ENCODE data around the gene RPL41. TPM values are rescaled to one million over a fixed set of nuclear protein-coding genes. Genes with fewer than 3 reads are reported as not detected.

The RPL41 gene
- polyA plus RNA-seq, 3 donors = 2,986 to 5,048 (median 3,308) TPM

DNA sequence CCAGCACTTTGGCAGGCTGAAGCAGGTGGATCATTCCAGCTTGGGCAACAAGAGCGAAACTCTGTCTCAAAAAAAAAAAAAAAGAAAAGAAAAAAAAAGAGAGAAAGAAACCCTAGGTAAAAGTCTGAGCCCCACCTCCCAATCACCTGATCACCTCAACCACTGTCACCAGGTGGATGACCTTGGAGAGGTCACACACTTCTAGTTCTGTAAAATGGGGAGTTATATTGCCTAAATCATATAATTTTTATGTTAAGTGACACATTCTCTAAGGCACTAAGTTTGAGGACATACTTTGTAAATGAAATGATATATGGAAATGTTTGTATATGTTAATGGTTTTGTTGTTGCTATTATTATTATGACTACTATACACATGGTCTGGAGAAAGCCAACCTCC is 38.0 kb upstream of the RPL41 start:
- Mint-ChIP-seq H3K36me3 (peaks cover 3 to 5% of the 10 kb centered on the region in 2 donors), H3K4me3 (peak overlapping the region; percentile 84 to 93), H3K27me3 (ENCODE audit: low read depth in 3 of 3) (peaks cover 18 to 48% (median 41%) of the 10 kb centered on the region in 3 donors), H3K4me1 (peaks cover 19% of the 10 kb centered on the region), H3K27ac (no peak overlapping the region), H3K9me3 (peaks cover 0 to 5% (median 0%) of the 10 kb centered on the region in 7 donors)
- H2AFZ ChIP-seq (ENCODE audit: insufficient read depth, low read depth, low read length, poor library complexity, severe bottlenecking) = peak overlapping the region; percentile 84
- TF ChIP-seq, protein P1, sequence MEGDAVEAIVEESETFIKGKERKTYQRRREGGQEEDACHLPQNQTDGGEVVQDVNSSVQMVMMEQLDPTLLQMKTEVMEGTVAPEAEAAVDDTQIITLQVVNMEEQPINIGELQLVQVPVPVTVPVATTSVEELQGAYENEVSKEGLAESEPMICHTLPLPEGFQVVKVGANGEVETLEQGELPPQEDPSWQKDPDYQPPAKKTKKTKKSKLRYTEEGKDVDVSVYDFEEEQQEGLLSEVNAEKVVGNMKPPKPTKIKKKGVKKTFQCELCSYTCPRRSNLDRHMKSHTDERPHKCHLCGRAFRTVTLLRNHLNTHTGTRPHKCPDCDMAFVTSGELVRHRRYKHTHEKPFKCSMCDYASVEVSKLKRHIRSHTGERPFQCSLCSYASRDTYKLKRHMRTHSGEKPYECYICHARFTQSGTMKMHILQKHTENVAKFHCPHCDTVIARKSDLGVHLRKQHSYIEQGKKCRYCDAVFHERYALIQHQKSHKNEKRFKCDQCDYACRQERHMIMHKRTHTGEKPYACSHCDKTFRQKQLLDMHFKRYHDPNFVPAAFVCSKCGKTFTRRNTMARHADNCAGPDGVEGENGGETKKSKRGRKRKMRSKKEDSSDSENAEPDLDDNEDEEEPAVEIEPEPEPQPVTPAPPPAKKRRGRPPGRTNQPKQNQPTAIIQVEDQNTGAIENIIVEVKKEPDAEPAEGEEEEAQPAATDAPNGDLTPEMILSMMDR (IDR thresholded peaks at IDR 0.05) = no peak
- intact Hi-C loops (cut with micrococcal nuclease) = no loop called here
- WGBS (ENCODE audit: insufficient coverage) = no CpG with 5 or more reads among the region's 1 CpG
- no peaks in the 10 kb centered on the region for H4K20me1 ChIP-seq (ENCODE audit: insufficient read depth, low read length)
- no peak overlapping the region for H3K9ac ChIP-seq (ENCODE audit: insufficient read depth, low read length, poor library complexity, severe bottlenecking)
- H3K4me3 ChIP-seq (replicated peaks in 1 of 3; ENCODE audit: low read depth in 2 of 3, low read length in 3 of 3) = no peak overlapping the region
- H3K4me2 ChIP-seq (replicated peaks; ENCODE audit: extremely low read depth, low read length, poor library complexity, severe bottlenecking) = peak overlapping the region; percentile 76
- no peaks in the 10 kb centered on the region for H3K9me3 ChIP-seq (replicated peaks in 1 of 2; ENCODE audit: control insufficient read depth in 1 of 2, insufficient read depth in 1 of 2, low read length in 2 of 2)
- no peak for DNase-seq
- H3K27me3 ChIP-seq (ENCODE audit: control insufficient read depth in 2 of 2, insufficient read depth in 2 of 2, low read length in 2 of 2) = peaks cover 6 to 30% of the 10 kb centered on the region in 2 donors
- H3K79me2 ChIP-seq (ENCODE audit: insufficient read depth, low read length) = no peaks in the 10 kb centered on the region
- H3K36me3 ChIP-seq (replicated peaks in 1 of 2; ENCODE audit: control insufficient read depth in 1 of 2, insufficient read depth in 2 of 2, low read length in 2 of 2) = no peaks in the 10 kb centered on the region
- H3K4me1 ChIP-seq (ENCODE audit: control insufficient read depth in 1 of 2, insufficient read depth in 2 of 2, low read length in 2 of 2) = peaks cover 20 to 21% of the 10 kb centered on the region in 2 donors
- H3K27ac ChIP-seq (ENCODE audit: low read depth in 1 of 2, low read length in 2 of 2) = no peak overlapping the region

DNA sequence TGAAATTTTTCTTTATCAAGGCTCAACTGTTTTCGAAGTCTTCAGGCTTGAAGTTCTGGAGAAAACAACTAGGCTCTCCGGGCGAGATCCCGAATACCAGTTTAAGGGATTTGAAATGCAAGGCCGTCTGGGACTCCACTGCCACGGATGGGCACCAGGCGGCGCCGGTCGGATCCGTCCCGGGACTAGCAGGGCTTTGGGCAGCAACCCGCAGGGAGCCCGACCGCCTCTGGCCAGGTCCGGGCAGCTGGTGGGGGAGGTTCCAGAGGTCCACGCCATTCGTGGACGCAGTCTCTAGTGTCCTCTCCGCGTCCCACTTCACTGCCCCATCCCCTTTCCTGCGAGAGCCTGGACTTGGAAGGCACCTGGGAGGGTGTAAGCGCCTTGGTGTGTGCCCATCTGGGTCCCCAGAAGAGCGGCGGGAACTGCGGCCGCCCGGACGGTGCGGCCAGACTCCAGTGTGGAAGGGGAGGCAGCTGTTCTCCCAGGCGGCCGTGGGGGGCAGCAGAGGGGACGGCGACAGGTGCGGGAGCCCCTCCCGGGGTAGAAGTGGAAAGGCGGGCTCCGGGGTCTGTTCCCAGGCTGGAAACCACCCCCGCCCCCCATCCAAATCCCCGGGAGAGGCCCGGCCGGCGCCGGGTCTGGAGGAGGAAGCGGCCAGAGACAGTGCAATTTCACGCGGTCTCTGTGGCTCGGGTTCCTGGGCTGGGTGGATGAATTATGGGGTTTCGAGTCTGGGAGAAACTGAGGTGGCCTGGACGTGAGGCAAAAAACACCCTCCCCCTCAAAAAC is 37.3 kb upstream of the RPL41 start:
- no peak overlapping the region for H3K27ac ChIP-seq (ENCODE audit: low read depth in 1 of 2, low read length in 2 of 2)
- WGBS (ENCODE audit: insufficient coverage) = 10% methylated on average over 21 of the region's 50 CpGs
- H3K79me2 ChIP-seq (ENCODE audit: insufficient read depth, low read length) = no peaks in the 10 kb centered on the region
- Mint-ChIP-seq H3K27ac (peak overlapping the region in 2 of 7 donors; percentile 37 to 63), H3K27me3 (ENCODE audit: low read depth in 3 of 3) (peaks cover 22 to 55% (median 42%) of the 10 kb centered on the region in 3 donors), H3K36me3 (peaks cover 3 to 5% of the 10 kb centered on the region in 2 donors), H3K9me3 (peaks cover 0 to 5% (median 0%) of the 10 kb centered on the region in 7 donors), H3K4me3 (peak overlapping the region; percentile 84 to 93), H3K4me1 (peaks cover 19% of the 10 kb centered on the region)
- H3K4me2 ChIP-seq (replicated peaks; ENCODE audit: extremely low read depth, low read length, poor library complexity, severe bottlenecking) = peak overlapping the region; percentile 76
- no peaks in the 10 kb centered on the region for H4K20me1 ChIP-seq (ENCODE audit: insufficient read depth, low read length)
- no peaks in the 10 kb centered on the region for H3K36me3 ChIP-seq (replicated peaks in 1 of 2; ENCODE audit: control insufficient read depth in 1 of 2, insufficient read depth in 2 of 2, low read length in 2 of 2)
- TF ChIP-seq, protein P1 (IDR thresholded peaks at IDR 0.05) = peak; percentile 83
- H3K27me3 ChIP-seq (ENCODE audit: control insufficient read depth in 2 of 2, insufficient read depth in 2 of 2, low read length in 2 of 2) = peaks cover 6 to 36% of the 10 kb centered on the region in 2 donors
- H3K9ac ChIP-seq (ENCODE audit: insufficient read depth, low read length, poor library complexity, severe bottlenecking) = peak overlapping the region; percentile 7
- no peaks in the 10 kb centered on the region for H3K9me3 ChIP-seq (replicated peaks in 1 of 2; ENCODE audit: control insufficient read depth in 1 of 2, insufficient read depth in 1 of 2, low read length in 2 of 2)
- intact Hi-C loops (cut with micrococcal nuclease) = no loop called here
- H3K4me1 ChIP-seq (ENCODE audit: control insufficient read depth in 1 of 2, insufficient read depth in 2 of 2, low read length in 2 of 2) = peaks cover 20 to 21% of the 10 kb centered on the region in 2 donors
- peak; percentile 62 to 66 (median 63) for DNase-seq
- H2AFZ ChIP-seq (ENCODE audit: insufficient read depth, low read depth, low read length, poor library complexity, severe bottlenecking) = peak overlapping the region; percentile 84
- H3K4me3 ChIP-seq (replicated peaks in 1 of 3; ENCODE audit: low read depth in 2 of 3, low read length in 3 of 3) = peak overlapping the region; percentile 24 to 79 (median 47)

Measured in CD14-positive monocyte (primary cell).